NCI-H146 (cell line): ENCODE results near the gene RELB.
"Not testable (repeated sequence)": the region's sequence is repeated elsewhere in the genome, so short reads cannot be mapped to it uniquely, and the experiment has no call there.

ENCODE experiments used
- DNase-seq: peaks from one replicate; lab custom pipeline; 2025; lab: John Stamatoyannopoulos, UW

The RELB gene

GRCh38 chr19:45001087-45001739 lies at the start of gene RELB:
Gene RELB (plus strand): TSS chr19:45001464. CDS start chr19:45001580, 116 bp downstream.
- DNase-seq: peak; percentile 90

GRCh38 chr19:44954278-44954648 lies 47.0 kb upstream of the RELB start:
- no peak for DNase-seq

- DNase-seq: peak; percentile 98
Measured at GRCh38 chr19:44954649-44955504, 46.4 kb upstream of the RELB start, which contains the start of gene CLPTM1. Gene CLPTM1 (plus strand): TSS chr19:44955380. CDS start chr19:44955396, 16 bp downstream.

GRCh38 chr19:44955505-44956439 lies 45.5 kb upstream of the RELB start:
- DNase-seq: no peak

GRCh38 chr19:44957526-44957925 lies 43.7 kb upstream of the RELB start:
- no peak for DNase-seq

- no peak for DNase-seq
Measured at GRCh38 chr19:44958090-44958489, 43.2 kb upstream of the RELB start.

- DNase-seq: no peak
Measured at GRCh38 chr19:44959691-44960090, 41.6 kb upstream of the RELB start.

GRCh38 chr19:44960906-44961728 lies 40.1 kb upstream of the RELB start:
- no peak for DNase-seq

- DNase-seq: no peak
Measured at GRCh38 chr19:44961821-44962220, 39.4 kb upstream of the RELB start.

- DNase-seq: no peak
Measured at GRCh38 chr19:44968118-44968517, 33.1 kb upstream of the RELB start.

- DNase-seq: no peak
Measured at GRCh38 chr19:44968670-44969069, 32.6 kb upstream of the RELB start.

- DNase-seq: no peak
Measured at GRCh38 chr19:44969437-44969836, 31.8 kb upstream of the RELB start.

- not testable (repeated sequence) for DNase-seq
Measured at GRCh38 chr19:44971451-44971850, 29.8 kb upstream of the RELB start.

- DNase-seq: no peak
Measured at GRCh38 chr19:44972802-44973201, 28.5 kb upstream of the RELB start.

- no peak for DNase-seq
Measured at GRCh38 chr19:44973982-44974735, 27.1 kb upstream of the RELB start.

- DNase-seq: no peak
Measured at GRCh38 chr19:44974857-44975256, 26.4 kb upstream of the RELB start.

GRCh38 chr19:44975444-44975843 lies 25.8 kb upstream of the RELB start:
- no peak for DNase-seq

- DNase-seq: no peak
Measured at GRCh38 chr19:44984005-44984404, 17.3 kb upstream of the RELB start.

GRCh38 chr19:44985445-44985844 lies 15.8 kb upstream of the RELB start:
- no peak for DNase-seq

- DNase-seq: no peak
Measured at GRCh38 chr19:44986389-44986788, 14.9 kb upstream of the RELB start.
